HEK293T (cell line): ENCODE results near the gene AOAH.

Experiments
- CTCF ChIA-PET: fragments of 350-600 bp; formaldehyde crosslinking; extraction: SDS; loops from one replicate; lab custom pipeline; 2021; ENCODE audit warnings: antibody characterized with exemption, inconsistent platforms; lab: Yijun Ruan, JAX
- POLR2A ChIA-PET: fragments of 350-600 bp; formaldehyde crosslinking; extraction: SDS; loops from one replicate; lab custom pipeline; 2020; ENCODE audit warnings: antibody characterized with exemption, inconsistent platforms; lab: Yijun Ruan, JAX
- DNase-seq: peaks from one replicate; pipeline ENCODE4 v3.0.0; 2012; ENCODE audit warnings: mixed read lengths; ENCODE audit errors: extremely low spot score
- ARNT ChIP-seq: fragments of 450-650 bp; IDR thresholded peaks from 2 replicates; pipeline ENCODE4 v1.6.1; 2017; ENCODE audit warnings: mild to moderate bottlenecking
- BHLHE40 ChIP-seq: fragments of 450-650 bp; IDR thresholded peaks from 2 replicates; pipeline ENCODE4 v1.6.1; 2016; ENCODE audit warnings: mild to moderate bottlenecking, moderate library complexity, borderline replicate concordance
- CTBP1 ChIP-seq: fragments of 450-650 bp; IDR thresholded peaks from 2 replicates; pipeline ENCODE4 v1.6.1; 2016; ENCODE audit warnings: borderline replicate concordance
- ELF4 ChIP-seq: fragments of 450-650 bp; IDR thresholded peaks from 2 replicates; pipeline ENCODE4 v1.6.1; 2017; ENCODE audit warnings: antibody characterized with exemption
- FOXA1 ChIP-seq: fragments of 450-650 bp; IDR thresholded peaks from 2 replicates; pipeline ENCODE4 v1.6.1; 2016; ENCODE audit warnings: mild to moderate bottlenecking
- FOXK2 ChIP-seq: fragments of 450-650 bp; IDR thresholded peaks from 2 replicates; pipeline ENCODE4 v1.6.1; 2016; ENCODE audit warnings: mild to moderate bottlenecking
- FOXM1 ChIP-seq: fragments of 450-650 bp; IDR thresholded peaks from 2 replicates; pipeline ENCODE4 v1.6.1; 2017; ENCODE audit warnings: mild to moderate bottlenecking, borderline replicate concordance
- HDGF ChIP-seq: fragments of 450-650 bp; IDR thresholded peaks from 2 replicates; pipeline ENCODE4 v1.6.1; 2017; ENCODE audit warnings: antibody characterized with exemption, borderline replicate concordance
- L3MBTL2 ChIP-seq: fragments of 450-650 bp; conservative IDR thresholded peaks from 2 replicates; pipeline ENCODE4 v1.6.1; 2016; ENCODE audit warnings: mild to moderate bottlenecking
- LEF1 ChIP-seq: fragments of 450-650 bp; IDR thresholded peaks from 2 replicates; pipeline ENCODE4 v1.6.1; 2017; ENCODE audit warnings: mild to moderate bottlenecking, borderline replicate concordance
- NFRKB ChIP-seq: fragments of 450-650 bp; IDR thresholded peaks from 2 replicates; pipeline ENCODE4 v1.6.1; 2016; ENCODE audit warnings: mild to moderate bottlenecking, moderate library complexity
- PKNOX1 ChIP-seq: fragments of 450-650 bp; IDR thresholded peaks from 2 replicates; pipeline ENCODE4 v1.6.1; 2016
- SP1 ChIP-seq: fragments of 450-650 bp; IDR thresholded peaks from 2 replicates; pipeline ENCODE4 v1.6.1; 2017
- SUZ12 ChIP-seq: fragments of 450-650 bp; IDR thresholded peaks from 2 replicates; pipeline ENCODE4 v1.6.1; 2016; ENCODE audit warnings: mild to moderate bottlenecking
- TARDBP ChIP-seq: fragments of 450-650 bp; IDR thresholded peaks from 2 replicates; pipeline ENCODE4 v1.6.1; 2016
- ZNF384 ChIP-seq: fragments of 450-650 bp; IDR thresholded peaks from 2 replicates; pipeline ENCODE4 v1.6.1; 2016

The AOAH gene

GRCh38 chr7:36677769-36678437 is 46.4 kb downstream of the AOAH start:
- ChIA-PET CTCF (interaction anchor here (0.8 kb wide), 1 partner anchor 10 kb away, joined by 3 read pairs; no protein-coding TSS in a partner anchor), POLR2A (no interaction called here)

GRCh38 chr7:36673703-36674102 is 50.6 kb downstream of the AOAH start:
- no peak for DNase-seq
- CTCF ChIA-PET = interaction anchor here (1.5 kb wide), 1 partner anchor 186 kb away, joined by 5 read pairs; no protein-coding TSS in a partner anchor
- POLR2A ChIA-PET = interaction anchor here (1.0 kb wide), 1 partner anchor 55 kb away, joined by 3 read pairs; no protein-coding TSS in a partner anchor
- TF ChIP-seq FOXM1 = no peak
- no peak for TF ChIP-seq CTBP1
- no peak for TF ChIP-seq PKNOX1
- no peak for TF ChIP-seq HDGF
- TF ChIP-seq ZNF384 = no peak
- TF ChIP-seq LEF1 = no peak
- TF ChIP-seq SUZ12 = no peak
- no peak for TF ChIP-seq NFRKB

More at GRCh38 chr7:36677769-36678437, 46.4 kb downstream of the AOAH start:
- DNase-seq = no peak
- TF ChIP-seq ZNF384 = no peak
- TF ChIP-seq PKNOX1 = no peak
- no peak for TF ChIP-seq HDGF
- TF ChIP-seq FOXA1 = no peak
- TF ChIP-seq L3MBTL2 = no peak
- TF ChIP-seq ARNT = no peak
- no peak for TF ChIP-seq ELF4
- no peak for TF ChIP-seq SUZ12
- TF ChIP-seq BHLHE40 = no peak
- TF ChIP-seq LEF1 = no peak
- TF ChIP-seq CTBP1 = no peak
- no peak for TF ChIP-seq FOXK2
- TF ChIP-seq SP1 = no peak
- no peak for TF ChIP-seq NFRKB
- no peak for TF ChIP-seq TARDBP
- TF ChIP-seq FOXM1 = no peak

GRCh38 chr7:36671432-36671829 is 52.9 kb downstream of the AOAH start:
- no peak for TF ChIP-seq LEF1
- TF ChIP-seq PKNOX1 = no peak
- no peak for TF ChIP-seq ZNF384
- no peak for TF ChIP-seq SP1
- TF ChIP-seq NFRKB = no peak
- no peak for TF ChIP-seq CTBP1
- no peak for TF ChIP-seq ELF4
- TF ChIP-seq L3MBTL2 = no peak
- no peak for TF ChIP-seq FOXA1
- TF ChIP-seq BHLHE40 = no peak
- TF ChIP-seq TARDBP = no peak
- TF ChIP-seq FOXK2 = no peak
- TF ChIP-seq FOXM1 = no peak
- TF ChIP-seq HDGF = no peak
- TF ChIP-seq ARNT = no peak
- TF ChIP-seq SUZ12 = no peak
- DNase-seq = no peak
- CTCF ChIA-PET = interaction anchor here (0.6 to 2.7 kb wide), 17 partner anchors 10 to 843 kb away, joined by 3 to 13 read pairs (median 3); no protein-coding TSS in a partner anchor
- POLR2A ChIA-PET = interaction anchor here (0.9 kb wide), 1 partner anchor 18 kb away, joined by 3 read pairs; no protein-coding TSS in a partner anchor

- POLR2A ChIA-PET = interaction anchor here (0.9 to 1.0 kb wide), 2 partner anchors 17 to 26 kb away, joined by 3 read pairs; no protein-coding TSS in a partner anchor
Observed at GRCh38 chr7:36670585-36671431, 53.5 kb downstream of the AOAH start.

GRCh38 chr7:36668750-36669149 is 55.5 kb downstream of the AOAH start:
- CTCF ChIA-PET = interaction anchor here (1.2 kb wide), 1 partner anchor 10 kb away, joined by 3 read pairs; no protein-coding TSS in a partner anchor
- no peak for TF ChIP-seq SP1
- no peak for TF ChIP-seq SUZ12
- no peak for TF ChIP-seq ZNF384
- TF ChIP-seq FOXA1 = no peak
- no peak for DNase-seq
- POLR2A ChIA-PET = no interaction called here

More at GRCh38 chr7:36670585-36671431, 53.5 kb downstream of the AOAH start:
- peak; percentile 73 for DNase-seq
- TF ChIP-seq BHLHE40 (no peak), CTBP1 (no peak), LEF1 (no peak)
- CTCF ChIA-PET = interaction anchor here (0.6 to 2.7 kb wide), 19 partner anchors 9 to 843 kb away, joined by 3 to 13 read pairs (median 3); no protein-coding TSS in a partner anchor

- CTCF ChIA-PET = interaction anchor here (1.2 kb wide), 1 partner anchor 10 kb away, joined by 3 read pairs; no protein-coding TSS in a partner anchor
Observed at GRCh38 chr7:36668080-36668479, 56.2 kb downstream of the AOAH start.

More at GRCh38 chr7:36668080-36668479, 56.2 kb downstream of the AOAH start:
- no peak for DNase-seq
- POLR2A ChIA-PET = no interaction called here
- no peak for TF ChIP-seq HDGF
- TF ChIP-seq SUZ12 = no peak
- no peak for TF ChIP-seq FOXA1
- no peak for TF ChIP-seq L3MBTL2
- TF ChIP-seq LEF1 = no peak
- no peak for TF ChIP-seq BHLHE40
- no peak for TF ChIP-seq ARNT
- TF ChIP-seq FOXK2 = no peak
- no peak for TF ChIP-seq ZNF384
- TF ChIP-seq CTBP1 = no peak
- TF ChIP-seq NFRKB = no peak
- no peak for TF ChIP-seq PKNOX1
- no peak for TF ChIP-seq ELF4
- no peak for TF ChIP-seq FOXM1
- TF ChIP-seq SP1 = no peak
- TF ChIP-seq TARDBP = no peak
